GM12891 (cell line): ENCODE measurements around the gene RAPGEF5.
"Not testable (repeated sequence)": the region's sequence is repeated elsewhere in the genome, so short reads cannot be mapped to it uniquely, and the experiment has no call there.

Experiments
- POLR2A ChIP-seq: IDR thresholded peaks from 2 replicates; pipeline ENCODE4 v1.6.1; 2011; ENCODE audit warnings: low read depth, low read length, control low read depth
- POLR2AphosphoS5 ChIP-seq: IDR thresholded peaks from 2 replicates; pipeline ENCODE4 v1.6.1; 2011; ENCODE audit warnings: low read depth, low read length, control low read depth
- POU2F2 ChIP-seq: IDR thresholded peaks from 2 replicates; pipeline ENCODE4 v1.6.1; 2011; ENCODE audit warnings: low read depth, mild to moderate bottlenecking, control low read depth, low read length, moderate library complexity
- SPI1 ChIP-seq: IDR thresholded peaks from 2 replicates; pipeline ENCODE4 v1.6.1; 2011; ENCODE audit warnings: low read depth, low read length, control low read depth
- TAF1 ChIP-seq: IDR thresholded peaks from 2 replicates; pipeline ENCODE4 v1.6.1; 2011; ENCODE audit warnings: low read depth, low read length, control low read depth

- not testable (repeated sequence) for TF ChIP-seq TAF1, POLR2A, POLR2AphosphoS5, SPI1, POU2F2
Measured at GRCh38 chr7:22078872-22079271, 278.1 kb downstream of the RAPGEF5 start.
